SK-N-SH treated with all-trans-retinoic acid at 6 μM for 48 hours (cell line): ENCODE results near the gene ARL10.

Source experiments
- OSR1 ChIP-seq: fragments of 250-450 bp; sonication (Bioruptor Pico); IDR thresholded peaks from 2 replicates; pipeline ENCODE4 v1.8.0; 2022; ENCODE audit warnings: moderate library complexity, mild to moderate bottlenecking, inconsistent platforms
- RARB ChIP-seq: fragments of 250-450 bp; sonication (Bioruptor Pico); IDR thresholded peaks from 2 replicates; pipeline ENCODE4 v1.8.0; 2021; ENCODE audit warnings: mild to moderate bottlenecking, moderate library complexity
- SNAI2 ChIP-seq: fragments of 250-450 bp; sonication (Bioruptor Pico); IDR thresholded peaks from 2 replicates; pipeline ENCODE4 v1.5.0; 2020; ENCODE audit warnings: mild to moderate bottlenecking, moderate library complexity
- TOX ChIP-seq: fragments of 250-450 bp; sonication (Bioruptor Pico); IDR thresholded peaks from 2 replicates; pipeline ENCODE4 v1.8.0; 2021; ENCODE audit warnings: mild to moderate bottlenecking, moderate library complexity, borderline replicate concordance
- ZNF565 ChIP-seq: fragments of 450-650 bp; formaldehyde crosslinking; conservative IDR thresholded peaks from 2 replicates; pipeline ENCODE4 v1.5.0; 2020; ENCODE audit warnings: low read depth, mild to moderate bottlenecking, moderate library complexity
- ZNF70 ChIP-seq: fragments of 450-650 bp; formaldehyde crosslinking; IDR thresholded peaks from 2 replicates; pipeline ENCODE4 v1.5.0; 2020; ENCODE audit warnings: mild to moderate bottlenecking, moderate library complexity

DNA sequence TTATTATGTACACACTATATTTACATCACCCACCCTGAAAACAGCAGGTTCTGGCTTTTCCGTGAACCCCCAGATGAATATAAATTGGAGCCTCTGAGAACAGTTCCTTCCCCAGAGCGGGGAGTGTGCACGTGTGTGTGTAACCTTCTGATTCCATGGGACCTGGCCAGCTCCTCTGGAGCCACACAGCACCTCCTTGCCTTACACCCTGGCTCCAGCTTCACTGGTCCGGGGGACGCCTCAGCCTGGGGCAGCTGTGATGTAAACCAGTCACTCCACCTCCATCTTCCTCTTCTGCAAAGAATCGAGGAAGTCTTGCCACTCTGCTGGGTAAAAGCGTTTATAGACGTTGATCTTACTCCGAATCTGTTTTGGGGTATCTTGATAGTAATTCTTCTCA lies 18.7 kb downstream of the ARL10 start:
- TF ChIP-seq RARB (CRISPR knock-in tag) (no peak), ZNF565 (CRISPR knock-in tag) (no peak), OSR1 (CRISPR knock-in tag) (no peak), ZNF70 (CRISPR knock-in tag) (no peak), SNAI2 (CRISPR knock-in tag) (no peak), TOX (CRISPR knock-in tag) (no peak)
